ENCODE data around the gene MRPL1. TPM values are rescaled to one million over a fixed set of nuclear protein-coding genes. Genes with fewer than 3 reads are reported as not detected.
A peak's percentile ranks its signal among the peaks of the same experiment; 100 is the strongest.

The MRPL1 gene
- total RNA-seq, 1 donor from 2014 or later: 72.7 TPM

DNA sequence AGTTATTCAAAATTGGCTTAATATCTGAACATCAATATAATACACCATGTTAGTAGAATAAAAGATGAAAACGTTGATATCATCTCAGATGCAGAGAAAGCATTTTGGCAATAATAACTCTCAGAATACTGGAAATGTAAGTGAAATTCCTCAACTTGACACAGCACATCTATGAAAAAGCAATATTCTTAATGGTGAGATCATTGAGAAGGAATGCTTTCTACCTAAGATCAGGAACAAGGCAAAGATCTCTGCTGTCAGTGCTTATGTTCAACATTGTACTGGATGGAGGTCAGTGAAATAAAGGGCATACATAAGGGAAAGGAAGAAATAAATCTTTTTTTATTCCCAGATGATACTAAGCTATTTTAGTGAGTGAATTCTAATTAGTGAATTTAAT lies 40.6 kb downstream of the MRPL1 start:
- Mint-ChIP-seq H3K9me3 (no peaks in the 10 kb centered on the region), H3K27ac (no peak overlapping the region), H3K4me3 (no peak overlapping the region), H3K36me3 (ENCODE audit: low read depth) (peaks cover 43% of the 10 kb centered on the region), H3K4me1 (ENCODE audit: low read depth) (peaks cover 16% of the 10 kb centered on the region), H3K27me3 (ENCODE audit: insufficient read depth) (no peaks in the 10 kb centered on the region)
- no peak for DNase-seq (ENCODE audit: low spot score)
- intact Hi-C loops (cut with micrococcal nuclease): no loop called here

DNA sequence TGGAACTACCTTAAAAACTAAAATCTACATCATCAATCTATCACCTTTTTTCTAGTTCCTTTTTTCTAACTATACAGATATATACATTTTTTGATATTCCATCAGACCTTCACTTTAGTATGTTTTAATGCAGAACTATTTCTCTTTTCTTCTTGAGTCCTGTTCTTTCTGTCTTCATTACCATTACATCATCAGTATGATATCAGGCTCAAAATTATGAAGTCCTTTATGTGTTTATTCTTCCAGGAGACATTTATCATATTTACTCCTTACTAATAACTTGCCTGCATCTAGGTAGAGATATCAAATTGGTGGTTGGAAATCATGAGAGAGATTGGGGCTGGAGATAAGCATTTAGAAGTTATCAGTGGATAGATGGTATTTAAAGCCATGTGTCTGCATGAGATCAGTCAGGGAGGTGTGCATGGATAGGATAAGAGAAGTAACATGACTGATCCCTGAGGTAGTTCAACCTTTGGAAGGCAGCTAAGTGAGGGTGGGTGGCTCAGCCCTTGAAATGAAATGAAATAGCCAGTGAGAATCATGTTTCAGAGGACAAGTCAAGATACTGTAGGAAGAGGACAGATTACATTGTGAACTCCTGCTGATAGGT lies 43.1 kb downstream of the MRPL1 start:
- Mint-ChIP-seq H3K4me1 (ENCODE audit: low read depth) (no peaks in the 10 kb centered on the region), H3K4me3 (no peak overlapping the region), H3K27me3 (ENCODE audit: insufficient read depth) (no peaks in the 10 kb centered on the region), H3K36me3 (ENCODE audit: low read depth) (peaks cover 35% of the 10 kb centered on the region), H3K27ac (peak overlapping the region; percentile 40), H3K9me3 (no peaks in the 10 kb centered on the region)
- intact Hi-C loops (cut with micrococcal nuclease): no loop called here
- no peak for DNase-seq (ENCODE audit: low spot score)

DNA sequence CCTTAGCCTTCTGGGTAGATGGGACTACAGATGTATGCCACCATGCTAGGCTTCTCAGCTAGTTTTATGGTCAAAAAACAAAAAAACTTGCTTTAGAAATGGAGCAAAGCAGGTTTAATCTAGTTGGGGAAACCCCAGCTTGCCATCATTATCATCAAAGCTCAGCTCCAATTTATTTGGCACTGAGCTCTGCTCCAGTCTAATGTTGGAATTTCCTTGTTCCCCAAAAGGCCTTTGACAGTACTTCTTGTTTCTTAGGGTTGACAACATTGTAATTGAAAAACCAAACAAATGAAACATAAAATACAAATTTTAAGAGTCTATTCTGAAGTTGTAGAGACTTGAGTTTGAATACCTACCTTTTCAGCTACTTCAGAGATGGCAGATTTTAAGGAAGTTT lies 48.0 kb downstream of the MRPL1 start:
- H3K27ac Mint-ChIP-seq: no peak overlapping the region
- no peak for DNase-seq (ENCODE audit: low spot score)
- H3K9me3 Mint-ChIP-seq: peaks cover 12% of the 10 kb centered on the region
- H3K36me3 Mint-ChIP-seq (ENCODE audit: low read depth): peaks cover 43% of the 10 kb centered on the region
- H3K4me3 Mint-ChIP-seq: no peak overlapping the region
- intact Hi-C loops (cut with micrococcal nuclease): no loop called here
- no peaks in the 10 kb centered on the region for H3K4me1 Mint-ChIP-seq (ENCODE audit: low read depth)
- no peaks in the 10 kb centered on the region for H3K27me3 Mint-ChIP-seq (ENCODE audit: insufficient read depth)

- Mint-ChIP-seq H3K4me3 (no peak overlapping the region), H3K27me3 (ENCODE audit: insufficient read depth) (no peaks in the 10 kb centered on the region), H3K4me1 (ENCODE audit: low read depth) (no peaks in the 10 kb centered on the region), H3K9me3 (peaks cover 12% of the 10 kb centered on the region), H3K36me3 (ENCODE audit: low read depth) (peaks cover 39% of the 10 kb centered on the region), H3K27ac (no peak overlapping the region)
- intact Hi-C loops (cut with micrococcal nuclease): no loop called here
- DNase-seq (ENCODE audit: low spot score): no peak
Measured at GRCh38 chr4:77911091-77911490, 48.5 kb downstream of the MRPL1 start.

- Mint-ChIP-seq H3K4me1 (ENCODE audit: low read depth) (no peaks in the 10 kb centered on the region), H3K27ac (no peak overlapping the region), H3K36me3 (ENCODE audit: low read depth) (peaks cover 35% of the 10 kb centered on the region), H3K4me3 (no peak overlapping the region), H3K9me3 (peaks cover 12% of the 10 kb centered on the region), H3K27me3 (ENCODE audit: insufficient read depth) (no peaks in the 10 kb centered on the region)
- intact Hi-C loops (cut with micrococcal nuclease): no loop called here
- DNase-seq (ENCODE audit: low spot score): no peak
Measured at GRCh38 chr4:77911842-77912450, 49.3 kb downstream of the MRPL1 start.

DNA sequence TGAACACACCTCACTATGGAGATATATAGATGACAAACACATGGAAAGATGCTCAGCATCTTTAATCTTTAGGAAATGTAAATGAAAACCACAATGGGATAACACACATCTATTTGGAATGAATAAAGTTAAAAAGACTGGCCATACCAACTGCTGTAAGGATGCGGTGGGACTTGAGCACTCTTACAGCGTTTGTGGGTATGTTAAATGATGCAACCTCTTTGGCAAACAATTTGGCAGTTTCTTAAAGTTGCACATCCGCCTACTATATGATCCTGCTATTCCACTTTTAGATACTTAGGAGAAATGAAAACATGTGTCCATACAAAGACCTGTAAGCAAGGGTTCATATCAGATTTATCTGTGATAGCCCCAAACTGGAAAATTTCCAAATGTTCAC lies 50.7 kb downstream of the MRPL1 start:
- H3K36me3 Mint-ChIP-seq (ENCODE audit: low read depth): peaks cover 31% of the 10 kb centered on the region
- no peaks in the 10 kb centered on the region for H3K27me3 Mint-ChIP-seq (ENCODE audit: insufficient read depth)
- intact Hi-C loops (cut with micrococcal nuclease): no loop called here
- no peak for DNase-seq (ENCODE audit: low spot score)
- H3K4me1 Mint-ChIP-seq (ENCODE audit: low read depth): no peaks in the 10 kb centered on the region
- no peak overlapping the region for H3K27ac Mint-ChIP-seq
- H3K9me3 Mint-ChIP-seq: peaks cover 12% of the 10 kb centered on the region
- no peak overlapping the region for H3K4me3 Mint-ChIP-seq

- Mint-ChIP-seq H3K27me3 (ENCODE audit: insufficient read depth) (no peaks in the 10 kb centered on the region), H3K4me1 (ENCODE audit: low read depth) (peaks cover 11% of the 10 kb centered on the region), H3K27ac (no peak overlapping the region), H3K4me3 (no peak overlapping the region), H3K9me3 (peaks cover 6% of the 10 kb centered on the region), H3K36me3 (ENCODE audit: low read depth) (peaks cover 24% of the 10 kb centered on the region)
- intact Hi-C loops (cut with micrococcal nuclease): no loop called here
- no peak for DNase-seq (ENCODE audit: low spot score)
Measured at GRCh38 chr4:77917075-77917474, 54.4 kb downstream of the MRPL1 start.

DNA sequence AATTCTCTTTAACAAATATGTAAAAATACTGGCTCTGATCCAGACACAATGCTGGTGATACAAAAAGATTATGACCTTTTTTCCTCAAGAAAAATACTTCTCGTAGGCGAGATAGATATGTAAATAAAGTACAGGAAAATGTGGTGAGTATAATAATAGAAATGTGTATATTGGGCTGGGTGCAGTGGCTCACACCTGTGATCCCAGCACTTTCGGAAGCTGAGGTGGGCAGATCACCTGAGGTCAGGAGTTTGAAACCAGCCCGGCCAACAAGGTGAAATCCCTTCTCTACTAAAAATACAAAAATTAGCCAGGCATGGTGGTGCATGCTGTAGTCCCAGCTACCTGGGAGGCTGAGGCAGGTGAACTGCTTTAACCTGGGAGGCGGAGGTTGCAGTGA lies 55.0 kb downstream of the MRPL1 start:
- Mint-ChIP-seq H3K9me3 (peaks cover 8% of the 10 kb centered on the region), H3K4me1 (ENCODE audit: low read depth) (peaks cover 11% of the 10 kb centered on the region), H3K4me3 (no peak overlapping the region), H3K27ac (no peak overlapping the region), H3K27me3 (ENCODE audit: insufficient read depth) (no peaks in the 10 kb centered on the region), H3K36me3 (ENCODE audit: low read depth) (peaks cover 26% of the 10 kb centered on the region)
- DNase-seq (ENCODE audit: low spot score): no peak
- intact Hi-C loops (cut with micrococcal nuclease): no loop called here

- Mint-ChIP-seq H3K9me3 (peaks cover 16% of the 10 kb centered on the region), H3K27ac (no peak overlapping the region), H3K4me1 (ENCODE audit: low read depth) (peaks cover 11% of the 10 kb centered on the region), H3K27me3 (ENCODE audit: insufficient read depth) (no peaks in the 10 kb centered on the region), H3K4me3 (no peak overlapping the region), H3K36me3 (ENCODE audit: low read depth) (peaks cover 33% of the 10 kb centered on the region)
- intact Hi-C loops (cut with micrococcal nuclease): no loop called here
- no peak for DNase-seq (ENCODE audit: low spot score)
Measured at GRCh38 chr4:77920371-77920770, 57.7 kb downstream of the MRPL1 start.

- Mint-ChIP-seq H3K27ac (no peak overlapping the region), H3K36me3 (ENCODE audit: low read depth) (peaks cover 41% of the 10 kb centered on the region), H3K4me3 (no peak overlapping the region), H3K4me1 (ENCODE audit: low read depth) (peaks cover 11% of the 10 kb centered on the region), H3K27me3 (ENCODE audit: insufficient read depth) (no peaks in the 10 kb centered on the region), H3K9me3 (peaks cover 26% of the 10 kb centered on the region)
- no peak for DNase-seq (ENCODE audit: low spot score)
- intact Hi-C loops (cut with micrococcal nuclease): no loop called here
Measured at GRCh38 chr4:77921701-77922100, 59.1 kb downstream of the MRPL1 start.

DNA sequence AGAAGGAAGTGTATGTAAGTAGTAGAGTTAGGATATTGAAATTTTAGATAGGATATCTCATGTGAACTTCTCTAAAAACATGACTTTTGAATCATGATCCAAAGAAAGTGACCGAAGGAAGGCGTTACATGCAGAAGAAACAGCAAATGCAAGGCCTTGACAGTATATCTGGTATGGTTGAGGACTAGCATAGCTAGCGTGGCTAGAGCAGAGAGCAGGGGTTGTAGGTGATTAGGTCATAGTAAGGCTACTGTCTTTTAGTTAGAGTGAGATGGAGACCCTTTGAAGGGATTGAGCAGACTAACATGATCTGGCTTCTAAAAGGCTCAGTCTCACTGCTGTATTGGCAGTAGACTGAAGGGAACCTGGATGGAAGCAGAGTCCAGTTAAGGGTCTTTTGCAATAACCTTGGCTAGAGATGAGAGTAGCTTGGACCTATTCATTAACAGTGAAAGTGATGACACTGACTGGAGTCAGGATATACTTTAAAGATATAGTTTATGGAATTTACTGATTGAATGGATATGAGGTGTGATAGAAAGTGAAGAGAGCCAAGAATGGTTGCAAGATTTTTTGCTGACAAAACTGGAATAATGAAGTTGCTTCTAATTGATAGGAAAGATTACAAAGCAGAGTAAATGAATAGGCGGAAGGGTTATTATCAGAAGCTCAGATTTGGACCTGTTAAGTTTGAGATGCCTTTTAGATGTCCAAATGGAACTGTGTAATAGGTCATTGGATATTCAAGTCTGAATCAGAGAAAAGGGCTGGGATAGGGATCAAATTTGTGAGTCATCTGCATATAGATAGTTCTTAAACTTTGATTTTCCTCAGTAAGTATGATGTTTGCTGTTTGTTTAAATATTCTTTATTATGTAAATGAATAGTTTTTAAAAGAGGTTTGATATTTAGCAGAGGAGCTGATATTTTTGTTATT lies 59.8 kb downstream of the MRPL1 start:
- Mint-ChIP-seq H3K27ac (no peak overlapping the region), H3K27me3 (ENCODE audit: insufficient read depth) (no peaks in the 10 kb centered on the region), H3K4me1 (ENCODE audit: low read depth) (peaks cover 11% of the 10 kb centered on the region), H3K9me3 (peaks cover 26% of the 10 kb centered on the region), H3K36me3 (ENCODE audit: low read depth) (peaks cover 43% of the 10 kb centered on the region), H3K4me3 (no peak overlapping the region)
- intact Hi-C loops (cut with micrococcal nuclease): no loop called here
- no peak for DNase-seq (ENCODE audit: low spot score)

DNA sequence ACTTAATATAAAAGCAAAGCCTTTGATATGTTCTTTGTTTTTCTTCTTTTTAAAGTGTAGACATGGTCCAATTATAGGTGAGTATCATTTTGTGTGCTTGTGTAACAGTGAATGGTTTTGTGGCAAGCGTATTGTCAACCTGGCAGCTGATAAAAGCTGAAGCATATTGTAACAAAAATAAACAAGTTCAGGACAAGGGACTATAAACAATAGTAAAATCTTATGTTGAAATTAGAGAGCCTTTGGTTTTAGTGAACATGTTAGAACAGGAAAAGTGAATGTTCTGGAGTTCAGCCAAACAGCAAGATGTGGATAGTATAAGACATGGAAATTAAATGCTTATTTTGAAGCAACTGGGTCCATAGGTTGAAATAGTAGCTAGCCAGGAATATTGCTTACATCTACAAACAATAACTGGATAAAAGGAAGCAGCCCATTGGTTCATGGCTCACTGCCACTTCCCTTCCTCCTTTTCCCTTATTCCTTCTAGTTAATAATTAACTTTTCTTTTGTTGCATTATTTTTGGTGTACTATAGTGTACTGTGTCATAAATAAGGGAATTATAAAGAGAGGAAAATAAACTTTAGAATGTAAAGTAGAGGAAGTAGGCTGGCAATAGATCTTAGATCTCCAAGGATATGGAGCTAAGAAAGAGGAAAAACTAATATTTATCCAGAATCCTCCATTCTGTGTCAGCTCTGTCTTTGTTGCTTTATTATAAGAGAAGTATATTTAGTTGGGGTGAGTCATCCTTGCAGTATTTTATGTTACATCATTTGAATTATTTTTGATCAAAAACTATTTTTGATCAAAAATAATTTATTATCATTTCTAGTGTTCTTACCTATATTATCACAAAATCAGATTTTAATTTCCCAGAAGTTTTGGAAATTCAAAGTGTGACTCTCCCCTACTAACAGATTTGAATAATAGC lies 65.6 kb downstream of the MRPL1 start:
- intact Hi-C loops (cut with micrococcal nuclease): no loop called here
- Mint-ChIP-seq H3K27ac (no peak overlapping the region), H3K4me1 (ENCODE audit: low read depth) (no peaks in the 10 kb centered on the region), H3K9me3 (peaks cover 22% of the 10 kb centered on the region), H3K4me3 (no peak overlapping the region), H3K27me3 (ENCODE audit: insufficient read depth) (no peaks in the 10 kb centered on the region), H3K36me3 (ENCODE audit: low read depth) (peaks cover 32% of the 10 kb centered on the region)
- DNase-seq (ENCODE audit: low spot score): no peak

Measured in activated T-helper 1 cell treated with anti-CD3 and anti-CD28 coated beads, Interleukin-12 subunit alpha, Interleukin-12 subunit beta, Interleukin-2, Interleukin-4 antibody, amounts not matched to agents 30 ng/mL and 10 ng/mL and 1 ng/mL, durations not matched to agents 14 hours and 24 hours and 36 hours (primary cell).